ENCODE data around the gene TRIM5.
A peak's percentile ranks its signal among the peaks of the same experiment; 100 is the strongest.
"Not testable (repeated sequence)": the region's sequence is repeated elsewhere in the genome, so short reads cannot be mapped to it uniquely, and the experiment has no call there.

TRIM5 gene, protein sequence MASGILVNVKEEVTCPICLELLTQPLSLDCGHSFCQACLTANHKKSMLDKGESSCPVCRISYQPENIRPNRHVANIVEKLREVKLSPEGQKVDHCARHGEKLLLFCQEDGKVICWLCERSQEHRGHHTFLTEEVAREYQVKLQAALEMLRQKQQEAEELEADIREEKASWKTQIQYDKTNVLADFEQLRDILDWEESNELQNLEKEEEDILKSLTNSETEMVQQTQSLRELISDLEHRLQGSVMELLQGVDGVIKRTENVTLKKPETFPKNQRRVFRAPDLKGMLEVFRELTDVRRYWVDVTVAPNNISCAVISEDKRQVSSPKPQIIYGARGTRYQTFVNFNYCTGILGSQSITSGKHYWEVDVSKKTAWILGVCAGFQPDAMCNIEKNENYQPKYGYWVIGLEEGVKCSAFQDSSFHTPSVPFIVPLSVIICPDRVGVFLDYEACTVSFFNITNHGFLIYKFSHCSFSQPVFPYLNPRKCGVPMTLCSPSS

DNA sequence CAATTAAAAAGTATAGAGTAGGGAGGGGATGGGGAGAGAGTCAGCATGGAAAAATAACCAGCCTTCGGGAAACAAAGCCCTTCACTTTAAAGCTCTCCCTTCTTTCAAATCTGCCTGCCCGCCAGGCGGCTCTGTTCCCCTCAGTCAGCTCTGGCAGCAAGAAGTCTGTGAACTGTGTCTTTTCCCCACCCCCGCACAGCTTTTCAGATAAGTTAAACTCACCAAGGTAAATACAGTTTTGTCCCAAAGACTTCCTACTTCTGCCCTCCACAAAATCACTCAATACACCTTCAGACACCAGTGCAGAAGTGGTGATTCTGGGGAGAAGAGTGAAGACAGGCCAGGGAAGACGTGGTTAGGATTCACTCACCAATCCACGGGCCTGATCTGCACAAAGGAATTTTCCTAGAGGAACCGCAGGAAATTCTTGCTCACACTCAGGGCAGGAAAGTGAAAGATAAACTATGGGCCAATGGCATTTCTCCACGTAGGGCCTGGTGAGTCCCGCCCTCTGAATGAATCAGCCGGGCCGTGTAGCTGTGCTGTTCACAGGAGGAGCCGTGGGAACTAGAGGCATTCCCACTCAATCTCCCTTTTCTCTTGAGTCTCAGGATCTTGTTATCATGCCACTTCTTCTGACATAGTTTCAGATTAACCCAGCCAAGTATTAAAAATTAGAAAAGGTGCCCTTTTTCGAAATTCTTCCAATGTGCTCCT is at the start of gene TRIM5:
TRIM5 (minus strand) TSS at position 429 of the 717 bp plus-strand sequence. CDS start 4,897 bp downstream, outside the sequence.
- DNase-seq (ENCODE audit: low read depth, low spot score) = peak; percentile 87

DNA sequence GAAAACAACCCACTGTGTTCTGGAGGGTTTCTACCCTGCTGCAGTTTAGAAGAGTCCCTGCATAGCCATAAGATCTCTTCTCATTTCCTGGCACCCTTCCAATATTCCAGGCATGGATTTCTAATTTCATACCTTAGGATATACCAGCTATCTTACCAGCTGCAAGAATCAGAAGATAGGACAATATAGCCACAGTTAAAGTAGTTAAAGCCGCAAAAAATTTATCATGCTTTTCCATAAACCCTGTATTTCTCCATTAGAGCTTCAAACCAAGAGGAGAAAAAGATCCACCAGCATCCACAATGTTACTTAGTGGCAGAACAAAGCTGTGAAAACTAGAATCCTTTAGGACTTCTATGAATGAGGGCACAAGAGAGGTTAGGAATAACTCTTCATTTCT is 42.8 kb upstream of the TRIM5 start:
- no peak for DNase-seq (ENCODE audit: low read depth, low spot score)

DNA sequence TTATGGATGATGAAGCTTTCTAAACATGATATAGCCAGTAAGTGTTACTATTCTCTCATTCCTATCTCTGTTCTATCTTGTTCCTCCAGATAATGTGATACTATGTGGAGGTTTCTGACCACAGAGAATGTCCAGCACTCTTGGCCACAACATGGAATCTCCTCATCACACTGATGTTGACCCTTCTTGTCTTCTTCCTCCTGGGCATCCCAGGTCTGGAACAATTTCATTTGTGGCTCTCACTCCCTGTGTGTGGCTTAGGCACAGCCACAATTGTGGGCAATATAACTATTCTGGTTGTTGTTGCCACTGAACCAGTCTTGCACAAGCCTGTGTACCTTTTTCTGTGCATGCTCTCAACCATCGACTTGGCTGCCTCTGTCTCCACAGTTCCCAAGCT is 41.5 kb upstream of the TRIM5 start:
- DNase-seq (ENCODE audit: low read depth, low spot score) = no peak

DNA sequence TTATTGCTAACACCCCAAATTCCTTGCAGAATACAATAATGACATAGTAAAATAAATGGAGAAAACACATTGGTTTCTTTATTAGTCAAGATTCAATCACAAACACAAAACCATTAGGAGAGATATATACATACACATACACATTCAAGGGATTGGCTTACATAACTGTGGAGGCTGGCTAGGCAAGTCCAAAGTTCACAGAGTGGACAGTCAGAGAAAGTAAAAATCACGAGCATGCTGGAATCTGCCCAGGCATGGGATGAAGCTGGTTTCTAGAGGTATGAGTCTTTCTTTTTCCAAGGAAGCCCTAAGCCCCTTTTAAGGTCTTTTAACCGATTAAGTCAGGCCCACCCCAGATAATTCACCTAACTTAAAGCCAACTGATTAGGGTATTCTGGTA is 37.7 kb upstream of the TRIM5 start:
- no peak for DNase-seq (ENCODE audit: low read depth, low spot score)

DNA sequence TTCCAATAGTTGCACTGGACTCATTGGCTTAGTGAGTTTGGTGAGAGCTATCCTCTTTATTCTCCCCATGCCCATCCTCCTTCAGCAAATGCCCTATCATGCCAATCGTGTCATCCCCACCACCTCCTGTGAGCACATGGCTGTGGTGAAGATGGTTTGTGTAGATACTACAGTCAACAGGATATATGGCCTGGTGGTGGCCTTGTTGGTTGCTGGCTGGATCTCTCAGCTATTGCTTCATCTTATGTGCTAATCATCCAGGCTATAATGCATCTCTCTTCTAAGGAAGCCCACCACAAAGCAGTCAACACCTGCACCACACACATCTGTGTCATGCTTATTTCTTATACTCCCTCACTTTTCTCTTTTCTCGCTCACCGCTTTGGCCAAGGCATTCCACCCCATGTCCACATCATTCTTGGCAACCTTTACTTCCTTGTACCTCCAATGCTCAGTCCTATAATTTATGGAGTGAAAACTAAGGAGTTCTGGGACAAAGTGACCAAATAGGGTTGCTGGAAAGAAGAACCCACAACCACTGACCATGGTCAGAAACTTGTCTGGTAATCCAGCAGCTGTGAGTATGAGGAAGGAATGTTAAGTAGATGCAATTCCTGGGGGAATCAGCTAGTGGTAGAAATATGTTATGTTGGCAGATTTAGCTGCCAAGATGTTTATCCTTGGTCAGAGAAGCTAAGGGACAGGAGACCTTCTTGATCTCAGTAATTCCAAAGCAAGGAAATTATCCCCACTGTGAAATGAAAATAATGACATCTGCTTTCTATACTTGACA is 35.0 kb upstream of the TRIM5 start:
- no peak for DNase-seq (ENCODE audit: low read depth, low spot score)

DNA sequence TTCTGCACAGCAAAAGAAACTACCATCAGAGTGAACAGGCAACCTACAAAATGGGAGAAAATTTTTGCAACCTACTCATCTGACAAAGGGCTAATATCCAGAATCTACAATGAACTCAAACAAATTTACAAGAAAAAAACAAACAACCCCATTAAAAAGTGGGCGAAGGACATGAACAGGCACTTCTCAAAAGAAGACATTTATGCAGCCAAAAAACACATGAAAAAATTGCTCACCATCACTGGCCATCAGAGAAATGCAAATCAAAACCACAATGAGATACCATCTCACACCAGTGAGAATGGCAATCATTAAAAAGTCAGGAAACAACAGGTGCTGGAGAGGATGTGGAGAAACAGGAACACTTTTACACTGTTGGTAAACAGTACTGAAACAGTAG is 31.6 kb upstream of the TRIM5 start:
- not testable (repeated sequence) for DNase-seq (ENCODE audit: low read depth, low spot score)

DNA sequence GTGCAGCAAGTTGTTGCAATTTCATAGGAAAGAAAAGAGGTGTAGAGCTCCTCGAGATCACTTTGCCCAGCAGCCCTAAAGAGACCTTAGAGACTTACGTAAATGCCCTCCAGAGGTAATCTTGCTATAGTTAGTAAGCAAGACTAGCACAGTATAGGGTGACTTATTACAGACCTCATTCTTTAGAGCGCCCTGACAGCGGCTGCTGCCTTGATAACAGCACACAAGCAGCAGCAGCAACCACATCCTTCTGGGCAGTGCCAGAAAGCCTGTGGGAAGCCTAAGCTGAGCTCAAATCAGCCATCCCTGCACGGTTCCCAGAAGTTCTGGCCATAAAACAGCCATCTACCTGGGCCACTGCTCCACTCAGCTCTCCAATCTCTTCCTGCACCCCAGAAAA is 28.8 kb upstream of the TRIM5 start:
- DNase-seq (ENCODE audit: low read depth, low spot score) = no peak

DNA sequence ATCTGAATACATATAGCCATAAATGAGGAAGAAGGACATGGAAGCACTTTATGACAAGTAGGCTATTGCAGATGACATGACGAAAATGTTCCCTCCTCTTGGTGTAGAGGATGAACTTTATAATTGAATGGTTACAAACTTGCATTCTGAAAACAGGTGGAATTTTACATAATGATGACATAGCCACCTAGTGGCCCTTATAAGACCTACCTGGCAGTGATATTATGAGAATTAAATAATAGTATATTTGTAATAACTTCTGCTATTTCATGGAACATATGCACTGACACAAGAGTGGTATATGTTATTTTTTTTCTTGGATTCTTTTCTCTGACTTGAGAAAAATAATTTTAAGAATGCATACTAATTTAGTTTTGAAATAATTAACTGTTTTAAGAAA is 27.6 kb upstream of the TRIM5 start:
- DNase-seq (ENCODE audit: low read depth, low spot score) = no peak

DNA sequence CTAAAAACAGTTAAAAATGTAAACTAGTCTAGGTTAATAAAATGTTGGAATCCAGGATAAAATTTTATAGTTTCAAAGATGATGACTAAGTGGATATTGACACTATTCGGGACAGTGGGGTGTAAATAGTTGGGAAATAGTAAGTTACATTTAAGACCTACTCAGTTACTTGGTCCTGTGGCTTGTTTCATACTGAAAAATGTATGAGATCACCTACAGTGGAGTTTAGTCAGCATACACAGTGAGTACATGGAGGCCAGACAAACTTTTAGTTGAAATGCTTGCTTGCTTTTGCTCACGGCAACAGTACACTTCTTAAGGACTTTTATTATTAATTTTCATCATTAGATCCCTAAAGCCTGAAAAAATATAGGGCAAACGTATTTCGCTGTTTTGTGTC is 20.8 kb upstream of the TRIM5 start:
- DNase-seq (ENCODE audit: low read depth, low spot score) = no peak

DNA sequence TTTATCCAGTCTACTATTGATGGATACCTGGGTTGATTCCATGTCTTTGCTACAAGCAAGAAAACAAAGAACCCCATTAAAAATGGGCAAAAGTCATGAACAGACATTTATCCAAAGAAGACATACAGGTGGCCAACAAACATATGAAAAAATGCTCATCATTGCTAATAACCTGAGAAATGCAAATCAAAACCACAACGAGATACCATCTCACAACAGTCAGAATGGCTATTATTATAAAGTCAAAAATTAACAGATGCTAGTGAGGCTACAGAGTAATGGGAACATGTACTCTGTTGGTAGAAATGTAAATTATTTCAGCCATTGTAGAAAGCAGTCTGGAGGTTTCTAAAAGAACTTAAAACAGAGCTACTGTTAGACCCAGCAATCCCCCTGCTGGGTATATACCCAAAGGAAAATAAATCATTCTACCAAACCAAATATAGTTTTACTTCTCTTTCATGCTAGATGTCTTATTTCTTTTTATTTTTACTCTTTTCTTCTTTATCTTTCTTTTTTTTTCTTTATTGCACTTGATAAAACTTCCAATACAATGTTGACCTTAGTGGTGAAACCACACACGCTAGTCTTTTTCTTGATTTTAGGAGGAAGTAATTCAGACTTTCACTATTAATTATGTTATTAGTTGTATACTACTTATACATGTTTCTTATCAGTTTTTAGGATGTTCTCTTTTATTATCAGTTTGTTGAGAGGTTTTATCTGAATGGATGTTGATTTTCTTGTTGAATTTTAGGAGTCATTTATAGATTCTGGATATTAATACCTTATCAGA is 19.1 kb upstream of the TRIM5 start:
- DNase-seq (ENCODE audit: low read depth, low spot score) = no peak

DNA sequence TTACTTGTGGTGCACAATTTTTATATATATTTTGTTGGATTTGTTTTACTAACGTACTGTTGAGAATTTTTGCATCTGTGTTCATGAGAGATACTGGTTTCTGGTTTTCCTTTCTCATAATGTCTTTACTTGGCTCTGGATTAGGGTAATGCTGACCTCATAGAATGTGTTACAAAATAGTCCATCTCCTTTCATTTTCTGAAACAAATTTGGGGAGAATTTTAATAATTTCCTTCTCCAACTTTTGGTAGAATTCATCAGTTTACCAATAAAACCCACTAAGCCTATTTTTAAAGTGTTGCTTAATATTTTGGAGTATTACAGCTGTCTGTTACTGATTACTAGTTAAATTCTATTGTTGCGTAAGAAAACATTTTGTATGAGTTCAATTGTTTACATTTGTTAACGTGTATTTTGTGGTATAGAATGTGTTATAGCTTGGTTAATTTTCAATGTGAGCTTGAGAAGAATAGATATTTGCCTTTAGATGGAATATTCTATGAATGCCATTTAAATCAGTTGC is 16.2 kb upstream of the TRIM5 start:
- no peak for DNase-seq (ENCODE audit: low read depth, low spot score)

DNA sequence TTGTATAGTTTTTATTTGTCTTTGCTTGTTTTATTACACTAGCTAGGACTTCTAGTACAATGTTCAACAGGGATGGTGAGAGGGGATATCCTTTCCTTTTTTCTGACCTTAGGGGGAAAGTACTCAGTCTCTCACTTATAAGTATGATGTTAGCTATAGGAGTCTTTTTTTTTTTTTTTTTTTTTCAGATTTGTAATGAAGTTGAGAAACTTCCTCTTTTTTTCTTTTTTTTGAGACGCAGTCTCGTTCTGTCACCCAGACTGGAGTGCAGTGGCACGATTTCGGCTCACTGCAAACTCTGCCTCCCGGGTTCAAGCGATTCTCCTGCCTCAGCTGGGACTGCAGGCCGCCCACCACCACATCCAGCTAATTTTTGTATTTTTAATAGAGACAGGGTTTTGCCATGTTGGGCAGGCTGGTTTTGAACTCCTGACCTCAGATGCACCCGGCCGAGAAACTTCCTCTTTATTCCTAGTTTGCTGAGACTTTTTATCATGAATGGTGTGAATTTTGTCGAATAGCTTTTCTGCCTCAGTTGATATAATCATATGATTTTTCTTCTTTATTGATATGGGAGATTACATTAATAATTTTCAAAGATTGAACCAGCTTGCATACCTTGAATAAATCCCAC is 15.7 kb upstream of the TRIM5 start:
- no peak for DNase-seq (ENCODE audit: low read depth, low spot score)

DNA sequence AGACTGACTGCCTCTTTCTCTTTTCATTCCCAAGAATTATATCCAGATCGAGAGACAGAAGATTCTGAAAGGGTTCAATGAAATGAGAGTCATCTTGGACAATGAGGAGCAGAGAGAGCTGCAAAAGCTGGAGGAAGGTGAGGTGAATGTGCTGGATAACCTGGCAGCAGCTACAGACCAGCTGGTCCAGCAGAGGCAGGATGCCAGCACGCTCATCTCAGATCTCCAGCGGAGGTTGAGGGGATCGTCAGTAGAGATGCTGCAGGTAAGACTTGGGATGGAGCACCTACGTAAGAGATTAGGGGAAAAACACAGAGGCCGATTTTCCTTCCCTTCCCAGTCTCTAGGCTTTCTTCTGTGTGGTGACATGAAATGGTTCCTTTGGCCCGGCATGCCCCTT is 13.4 kb upstream of the TRIM5 start:
- no peak for DNase-seq (ENCODE audit: low read depth, low spot score)

DNA sequence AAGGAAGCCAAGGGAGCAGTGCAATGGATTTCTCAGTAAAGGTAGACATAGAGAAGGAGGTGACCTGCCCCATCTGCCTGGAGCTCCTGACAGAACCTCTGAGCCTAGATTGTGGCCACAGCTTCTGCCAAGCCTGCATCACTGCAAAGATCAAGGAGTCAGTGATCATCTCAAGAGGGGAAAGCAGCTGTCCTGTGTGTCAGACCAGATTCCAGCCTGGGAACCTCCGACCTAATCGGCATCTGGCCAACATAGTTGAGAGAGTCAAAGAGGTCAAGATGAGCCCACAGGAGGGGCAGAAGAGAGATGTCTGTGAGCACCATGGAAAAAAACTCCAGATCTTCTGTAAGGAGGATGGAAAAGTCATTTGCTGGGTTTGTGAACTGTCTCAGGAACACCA is 11.3 kb upstream of the TRIM5 start:
- DNase-seq (ENCODE audit: low read depth, low spot score) = no peak

DNA sequence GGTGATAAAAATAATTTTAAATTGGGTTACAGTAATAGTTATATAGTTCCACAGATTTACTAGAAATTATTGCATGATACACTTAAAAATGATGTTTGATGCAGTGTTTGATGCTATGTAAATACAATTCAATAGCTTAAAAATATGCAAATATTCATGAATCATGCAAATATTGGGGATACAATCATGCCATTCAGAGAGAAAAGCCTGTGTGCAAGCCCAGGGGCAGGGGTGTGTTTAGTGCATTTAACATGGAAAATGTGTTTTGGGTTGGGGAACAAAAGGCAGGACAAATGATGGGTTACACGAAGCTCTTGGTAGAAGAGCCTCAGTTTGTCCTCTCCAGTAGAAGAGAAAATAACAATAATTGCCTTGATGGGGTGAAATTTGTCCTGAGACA is 10.7 kb upstream of the TRIM5 start:
- DNase-seq (ENCODE audit: low read depth, low spot score) = no peak

DNA sequence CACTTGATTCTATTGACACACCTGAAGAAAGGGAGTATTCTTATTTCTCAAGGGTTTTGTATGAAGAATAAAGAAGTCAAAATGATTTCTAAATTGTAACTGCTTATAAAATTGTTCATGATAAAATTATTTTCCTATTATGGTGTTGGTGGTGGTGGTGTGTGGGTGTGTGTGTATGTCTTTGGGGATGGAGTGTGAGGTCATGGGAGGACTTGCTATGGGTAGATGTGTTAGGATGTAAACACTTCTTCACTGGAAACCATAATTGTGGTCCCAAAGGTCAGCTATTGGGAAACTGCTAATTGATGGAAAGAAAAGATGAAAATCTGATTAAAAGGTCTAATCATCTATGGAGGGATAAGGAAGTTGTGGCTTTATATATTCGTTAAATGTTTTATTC is 9.8 kb upstream of the TRIM5 start:
- DNase-seq (ENCODE audit: low read depth, low spot score) = no peak

DNA sequence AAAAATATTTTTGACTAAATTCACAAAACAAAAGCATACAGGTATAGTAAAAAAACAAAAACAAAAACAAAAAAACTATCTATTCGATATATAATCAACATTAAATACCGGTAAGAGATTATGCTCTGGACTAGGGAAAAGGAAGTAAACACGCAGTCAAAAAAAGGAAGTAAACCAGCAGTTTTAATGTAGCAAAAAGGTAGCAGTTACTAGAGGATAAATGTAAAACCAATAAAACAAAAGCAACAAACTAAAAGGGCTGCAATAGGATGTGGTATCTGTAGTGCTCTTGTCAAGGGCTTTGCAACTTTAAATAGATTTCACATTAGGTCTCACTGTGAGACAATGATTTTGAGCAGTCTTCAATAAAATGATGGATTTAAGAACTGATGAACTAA is 7.1 kb upstream of the TRIM5 start:
- DNase-seq (ENCODE audit: low read depth, low spot score) = no peak

DNA sequence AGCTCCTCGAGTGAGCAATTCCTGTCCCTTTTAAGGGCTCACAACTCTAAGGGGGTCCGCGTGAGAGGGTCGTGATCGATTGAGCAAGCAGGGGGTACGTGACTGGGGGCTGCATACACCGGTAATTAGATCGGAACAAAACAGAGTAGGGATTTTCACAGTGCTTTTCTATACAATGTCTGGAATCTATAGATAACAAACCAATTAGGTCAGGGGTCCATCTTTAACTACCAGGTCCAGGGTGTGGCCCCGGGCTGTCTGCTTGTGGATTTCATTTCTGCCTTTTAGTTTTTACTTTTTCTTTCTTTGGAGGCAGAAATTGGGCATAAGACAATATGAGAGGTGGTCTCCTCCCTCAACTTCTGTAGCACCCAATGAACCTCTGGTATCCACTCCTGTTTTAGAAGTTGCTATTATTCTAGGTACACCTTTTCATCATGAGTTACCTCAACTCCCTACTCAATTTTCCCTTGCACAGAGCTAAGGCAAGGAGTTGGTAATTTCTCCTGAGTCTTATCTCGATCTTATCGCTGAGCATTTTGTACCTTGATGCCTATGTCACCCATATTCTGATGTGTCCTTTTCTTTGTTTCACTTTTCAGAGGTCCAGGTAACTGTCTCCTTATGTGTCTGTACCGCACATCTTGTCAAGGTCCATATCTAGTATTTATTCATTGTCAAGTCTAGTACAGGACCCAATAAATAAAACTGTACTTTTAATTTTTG is 6.5 kb upstream of the TRIM5 start:
- not testable (repeated sequence) for DNase-seq (ENCODE audit: low read depth, low spot score)

DNA sequence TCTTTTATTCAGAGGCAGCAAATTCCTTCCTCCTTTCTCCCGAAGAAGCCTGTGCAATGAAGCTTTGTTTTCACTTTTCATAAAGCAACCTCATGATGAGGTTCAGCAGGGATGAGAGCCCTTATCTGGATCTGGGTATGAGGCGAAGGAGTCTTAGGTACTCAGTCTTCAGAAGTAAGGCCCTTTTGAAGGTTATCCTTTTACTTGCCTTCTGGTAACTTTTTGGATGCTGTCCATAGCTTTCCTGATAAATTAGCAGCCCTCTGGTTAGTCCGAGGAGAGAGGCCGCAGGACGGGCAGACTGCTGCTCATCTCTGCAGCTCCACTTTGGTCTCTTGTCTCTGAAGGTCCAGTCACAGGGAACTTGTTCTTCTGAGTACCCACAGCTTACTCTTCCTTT is 5.9 kb upstream of the TRIM5 start:
- DNase-seq (ENCODE audit: low read depth, low spot score) = no peak

DNA sequence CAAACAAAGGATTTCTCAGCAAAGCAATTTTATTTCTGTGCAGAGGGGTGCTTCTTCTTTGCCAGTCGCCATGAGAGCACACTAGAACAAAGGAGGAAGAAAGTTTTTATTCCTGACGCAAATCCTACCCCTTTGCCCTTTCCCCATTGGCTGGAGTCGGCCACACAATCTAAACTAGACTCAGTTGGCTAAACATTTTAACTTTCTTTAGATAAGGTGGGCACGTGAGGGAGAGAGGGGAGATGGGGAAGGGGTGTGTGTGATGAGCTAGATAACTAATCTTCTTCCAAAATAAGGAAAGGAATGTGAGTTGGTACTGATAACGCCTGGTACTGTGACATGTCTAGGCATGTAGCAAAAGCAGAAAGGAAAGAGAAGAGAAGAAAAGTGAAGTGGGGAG is 5.3 kb upstream of the TRIM5 start:
- DNase-seq (ENCODE audit: low read depth, low spot score) = no peak

All from smooth muscle cell of the brain vasculature (primary cell).